Measurements from ENCODE around the gene QRFP. TPM values are rescaled to one million over a fixed set of nuclear protein-coding genes. Genes with fewer than 3 reads are reported as not detected.

Gene QRFP
- polyA plus RNA-seq, 3 donors = 0.18 to 0.60 (median 0.21) TPM

- H2AFZ ChIP-seq (ENCODE audit: insufficient read depth, low read depth, low read length, poor library complexity, severe bottlenecking) = no peak overlapping the region
- no peak overlapping the region for H3K4me3 ChIP-seq (replicated peaks in 1 of 3; ENCODE audit: low read depth in 2 of 3, low read length in 3 of 3)
- Mint-ChIP-seq H3K36me3 (peaks cover 0 to 6% of the 10 kb centered on the region in 2 donors), H3K27me3 (ENCODE audit: low read depth in 3 of 3) (peaks cover 51 to 77% (median 65%) of the 10 kb centered on the region in 3 donors), H3K27ac (no peak overlapping the region), H3K4me1 (peaks cover 5% of the 10 kb centered on the region), H3K4me3 (no peak overlapping the region), H3K9me3 (peaks cover 0 to 6% (median 2%) of the 10 kb centered on the region in 7 donors)
- H3K4me2 ChIP-seq (replicated peaks; ENCODE audit: extremely low read depth, low read length, poor library complexity, severe bottlenecking) = no peak overlapping the region
- DNase-seq = no peak
- H3K27ac ChIP-seq (ENCODE audit: low read depth in 1 of 2, low read length in 2 of 2) = no peak overlapping the region
- H3K9me3 ChIP-seq (replicated peaks in 1 of 2; ENCODE audit: control insufficient read depth in 1 of 2, insufficient read depth in 1 of 2, low read length in 2 of 2) = no peaks in the 10 kb centered on the region
- H3K36me3 ChIP-seq (replicated peaks in 1 of 2; ENCODE audit: control insufficient read depth in 1 of 2, insufficient read depth in 2 of 2, low read length in 2 of 2) = no peaks in the 10 kb centered on the region
- H3K9ac ChIP-seq (ENCODE audit: insufficient read depth, low read length, poor library complexity, severe bottlenecking) = no peak overlapping the region
- 68% methylated on average over 11 of the region's 11 CpGs for WGBS (ENCODE audit: insufficient coverage)
- H3K27me3 ChIP-seq (ENCODE audit: control insufficient read depth in 2 of 2, insufficient read depth in 2 of 2, low read length in 2 of 2) = peaks cover 13 to 64% of the 10 kb centered on the region in 2 donors
- peaks cover 0 to 6% of the 10 kb centered on the region in 2 donors for H3K4me1 ChIP-seq (ENCODE audit: control insufficient read depth in 1 of 2, insufficient read depth in 2 of 2, low read length in 2 of 2)
- no peaks in the 10 kb centered on the region for H4K20me1 ChIP-seq (ENCODE audit: insufficient read depth, low read length)
- H3K79me2 ChIP-seq (ENCODE audit: insufficient read depth, low read length) = no peaks in the 10 kb centered on the region
- no peak for TF ChIP-seq CTCF (IDR thresholded peaks at IDR 0.05)
- intact Hi-C loops (cut with micrococcal nuclease) = no loop called here
These were observed 37.6 kb upstream of the QRFP start for GRCh38 chr9:130934246-130934645.

- H3K9me3 Mint-ChIP-seq = peaks cover 0 to 4% (median 0%) of the 10 kb centered on the region in 7 donors
- Histone ChIP-seq H3K4me1 (ENCODE audit: control insufficient read depth in 1 of 2, insufficient read depth in 2 of 2, low read length in 2 of 2) (no peaks in the 10 kb centered on the region), H4K20me1 (ENCODE audit: insufficient read depth, low read length) (no peaks in the 10 kb centered on the region), H3K79me2 (ENCODE audit: insufficient read depth, low read length) (no peaks in the 10 kb centered on the region), H3K4me2 (replicated peaks; ENCODE audit: extremely low read depth, low read length, poor library complexity, severe bottlenecking) (no peak overlapping the region), H3K9me3 (replicated peaks in 1 of 2; ENCODE audit: control insufficient read depth in 1 of 2, insufficient read depth in 1 of 2, low read length in 2 of 2) (no peaks in the 10 kb centered on the region), H3K9ac (ENCODE audit: insufficient read depth, low read length, poor library complexity, severe bottlenecking) (no peak overlapping the region), H2AFZ (ENCODE audit: insufficient read depth, low read depth, low read length, poor library complexity, severe bottlenecking) (no peak overlapping the region), H3K27me3 (ENCODE audit: control insufficient read depth in 2 of 2, insufficient read depth in 2 of 2, low read length in 2 of 2) (peaks cover 13 to 59% of the 10 kb centered on the region in 2 donors), H3K36me3 (replicated peaks in 1 of 2; ENCODE audit: control insufficient read depth in 1 of 2, insufficient read depth in 2 of 2, low read length in 2 of 2) (no peaks in the 10 kb centered on the region), H3K27ac (ENCODE audit: low read depth in 1 of 2, low read length in 2 of 2) (no peak overlapping the region), H3K4me3 (replicated peaks in 1 of 3; ENCODE audit: low read depth in 2 of 3, low read length in 3 of 3) (no peak overlapping the region)
- no peak overlapping the region for H3K27ac Mint-ChIP-seq
- intact Hi-C loops (cut with micrococcal nuclease) = no loop called here
- no peak for DNase-seq
- peaks cover 2% of the 10 kb centered on the region for H3K4me1 Mint-ChIP-seq
- H3K36me3 Mint-ChIP-seq = peaks cover 0 to 4% of the 10 kb centered on the region in 2 donors
- WGBS (ENCODE audit: insufficient coverage) = 40% methylated on average over 15 of the region's 26 CpGs
- peaks cover 49 to 69% (median 62%) of the 10 kb centered on the region in 3 donors for H3K27me3 Mint-ChIP-seq (ENCODE audit: low read depth in 3 of 3)
- TF ChIP-seq CTCF (IDR thresholded peaks at IDR 0.05) = no peak
- peak overlapping the region in 1 of 2 donors; percentile 67 for H3K4me3 Mint-ChIP-seq
These were observed 36.8 kb upstream of the QRFP start for GRCh38 chr9:130933114-130934046.

Data from CD14-positive monocyte (primary cell).